ENCODE results near the gene ZNF324. TPM values are rescaled to one million over a fixed set of nuclear protein-coding genes. Genes with fewer than 3 reads are reported as not detected.
A peak's percentile ranks its signal among the peaks of the same experiment; 100 is the strongest.
"Not testable (repeated sequence)": the region's sequence is repeated elsewhere in the genome, so short reads cannot be mapped to it uniquely, and the experiment has no call there.

ZNF324 gene
- total RNA-seq, 1 donor from 2014 or later: 2.7 TPM

GRCh38 chr19:58470837-58471543 lies 4.1 kb downstream of the ZNF324 start:
- ATAC-seq; DNase-seq (ENCODE audit: low spot score): not testable (repeated sequence)

GRCh38 chr19:58471736-58472135 lies 4.9 kb downstream of the ZNF324 start:
- DNase-seq (ENCODE audit: low spot score) (no peak), ATAC-seq (no peak)

DNA sequence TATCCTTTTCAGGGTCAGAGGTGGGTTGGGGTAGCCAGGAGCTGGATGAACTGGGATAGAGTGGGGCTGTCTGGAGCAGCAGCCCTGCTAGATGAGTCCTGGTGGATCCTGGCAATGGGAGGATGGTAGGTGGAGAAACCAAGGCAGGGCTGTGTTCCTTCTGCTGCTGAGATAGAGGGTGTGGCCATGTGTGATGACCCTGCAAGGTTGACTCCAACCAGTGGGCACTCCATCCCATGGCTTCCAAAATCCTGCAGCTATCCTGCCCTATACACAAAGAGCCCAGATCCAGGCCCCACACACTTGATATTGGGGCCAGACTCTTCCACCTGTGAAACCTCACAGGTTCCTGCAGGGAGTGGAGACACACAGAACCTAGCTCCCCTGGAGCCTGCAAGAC lies 6.9 kb downstream of the ZNF324 start:
- DNase-seq (ENCODE audit: low spot score) (no peak), ATAC-seq (no peak)

DNA sequence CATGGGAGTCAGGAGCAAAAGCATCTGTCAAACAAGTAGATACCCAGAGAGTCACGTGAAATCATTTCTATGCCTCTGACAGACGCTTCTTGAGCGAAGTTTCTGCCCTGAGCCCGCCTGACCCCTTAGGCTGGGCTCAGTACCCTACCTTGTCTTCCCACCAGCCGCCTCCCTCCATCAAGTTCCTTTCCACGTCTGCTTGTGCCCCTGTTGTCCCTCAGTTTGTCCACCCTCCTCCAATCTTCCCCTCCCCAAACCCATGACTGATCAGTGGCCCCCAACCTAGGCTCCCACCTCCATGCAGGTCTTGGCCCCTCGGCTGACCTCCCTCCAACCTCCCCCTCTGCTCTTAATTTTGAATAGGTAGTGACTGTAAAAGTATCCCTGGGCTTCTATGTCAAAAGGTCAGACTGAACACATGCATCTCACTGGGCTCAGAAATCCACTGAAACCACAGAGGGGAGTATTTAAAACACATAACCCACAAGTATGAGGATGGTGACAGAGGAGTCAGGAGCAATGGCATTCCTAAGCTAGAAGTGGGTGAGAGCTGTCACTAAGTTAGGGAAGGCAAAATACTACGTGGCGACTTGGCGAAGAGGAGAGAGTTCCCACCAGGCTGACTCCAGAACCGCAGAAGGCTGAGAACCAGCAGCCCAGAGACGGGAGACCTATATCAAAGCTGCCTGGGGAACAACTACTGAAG lies 7.6 kb downstream of the ZNF324 start:
- ATAC-seq: no peak
- no peak for DNase-seq (ENCODE audit: low spot score)

- no peak for ATAC-seq
- no peak for DNase-seq (ENCODE audit: low spot score)
Measured at GRCh38 chr19:58474997-58475713, 8.3 kb downstream of the ZNF324 start.

GRCh38 chr19:58475714-58476497 lies 9.0 kb downstream of the ZNF324 start, which contains the start of gene ZNF446:
ZNF446 (plus strand) TSS chr19:58476352; CDS start chr19:58477219, 867 bp downstream.
- ATAC-seq (peak; percentile 83), DNase-seq (ENCODE audit: low spot score) (peak; percentile 97)

GRCh38 chr19:58476498-58477015 lies 9.7 kb downstream of the ZNF324 start:
- no peak for DNase-seq (ENCODE audit: low spot score)
- ATAC-seq: peak; percentile 21

DNA sequence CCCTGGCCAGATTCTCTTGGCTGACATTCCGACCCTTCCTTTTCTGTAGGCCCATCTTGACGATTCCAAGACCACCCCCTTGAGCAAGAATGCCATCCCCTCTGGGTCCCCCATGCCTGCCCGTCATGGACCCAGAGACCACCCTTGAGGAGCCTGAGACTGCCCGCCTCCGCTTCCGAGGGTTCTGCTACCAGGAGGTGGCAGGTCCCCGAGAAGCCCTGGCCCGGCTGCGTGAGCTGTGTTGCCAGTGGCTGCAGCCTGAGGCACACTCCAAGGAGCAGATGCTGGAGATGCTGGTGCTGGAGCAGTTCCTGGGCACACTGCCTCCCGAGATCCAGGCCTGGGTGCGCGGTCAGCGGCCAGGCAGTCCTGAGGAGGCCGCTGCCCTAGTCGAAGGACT lies 10.2 kb downstream of the ZNF324 start:
- ATAC-seq: no peak
- no peak for DNase-seq (ENCODE audit: low spot score)

DNA sequence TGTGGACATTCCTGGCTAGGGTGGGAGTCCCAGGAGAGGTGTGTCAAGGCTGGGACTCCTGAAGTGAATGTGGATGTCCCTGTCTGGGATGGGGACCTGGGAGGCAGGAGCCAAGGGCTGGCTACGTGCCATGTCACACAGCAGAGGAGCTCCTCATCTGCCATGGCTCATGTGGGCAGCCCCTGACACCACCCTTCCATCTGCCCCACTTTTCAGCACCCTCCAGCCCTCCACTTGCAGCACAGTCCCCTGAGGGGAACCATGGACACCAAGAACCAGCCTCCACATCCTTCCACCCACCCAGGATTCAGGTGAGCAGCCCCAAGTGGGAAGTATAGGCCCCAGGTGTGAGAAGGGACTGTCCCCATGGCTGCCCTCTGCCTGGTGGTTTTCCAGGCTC lies 11.0 kb downstream of the ZNF324 start:
- no peak for ATAC-seq
- DNase-seq (ENCODE audit: low spot score): no peak

- ATAC-seq (no peak), DNase-seq (ENCODE audit: low spot score) (no peak)
Measured at GRCh38 chr19:58479303-58479702, 12.4 kb downstream of the ZNF324 start.

DNA sequence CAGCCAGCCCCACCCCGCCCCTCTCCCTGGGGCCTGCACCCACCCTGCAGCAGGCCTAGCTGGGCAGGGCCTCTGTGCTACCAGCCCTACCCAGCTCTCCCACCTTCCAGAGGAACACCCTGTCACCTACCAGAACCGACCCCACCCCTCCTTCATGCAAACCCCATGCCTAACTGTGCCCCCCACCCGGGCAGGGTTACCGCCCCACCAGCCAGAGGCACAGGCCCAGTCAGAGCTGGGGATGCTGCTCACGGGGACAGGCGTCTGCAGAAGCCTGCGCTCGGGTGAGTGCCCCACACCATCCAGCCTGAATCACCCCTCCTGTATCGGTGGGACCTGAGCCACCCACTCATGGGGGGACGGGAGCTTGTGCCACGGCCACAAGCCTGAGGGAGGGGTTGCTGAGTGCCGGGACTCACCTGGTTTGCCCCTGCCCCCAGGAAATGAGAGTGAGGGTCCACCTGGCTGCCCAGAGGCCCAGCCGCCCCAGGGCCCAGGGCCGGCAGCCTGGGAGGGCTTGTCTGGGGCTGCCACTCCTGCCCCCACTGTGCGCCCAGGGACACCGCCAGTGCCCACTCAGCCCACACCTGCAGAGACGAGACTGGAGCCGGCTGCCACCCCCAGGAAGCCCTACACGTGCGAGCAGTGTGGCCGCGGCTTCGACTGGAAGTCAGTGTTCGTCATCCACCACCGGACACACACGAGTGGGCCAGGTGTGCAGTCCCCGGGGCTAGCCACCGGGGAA lies 13.0 kb downstream of the ZNF324 start:
- no peak for DNase-seq (ENCODE audit: low spot score)

GRCh38 chr19:58480481-58480830 lies 13.6 kb downstream of the ZNF324 start:
- ATAC-seq (no peak), DNase-seq (ENCODE audit: low spot score) (no peak)

More for the DNA sequence above, 13.0 kb downstream of the ZNF324 start:
- no peak for ATAC-seq

GRCh38 chr19:58480831-58481230 lies 14.0 kb downstream of the ZNF324 start:
- ATAC-seq (no peak), DNase-seq (ENCODE audit: low spot score) (no peak)

GRCh38 chr19:58482372-58482771 lies 15.5 kb downstream of the ZNF324 start:
- no peak for DNase-seq (ENCODE audit: low spot score)
- no peak for ATAC-seq

GRCh38 chr19:58483776-58484175 lies 16.9 kb downstream of the ZNF324 start:
- DNase-seq (ENCODE audit: low spot score): no peak
- ATAC-seq: no peak

DNA sequence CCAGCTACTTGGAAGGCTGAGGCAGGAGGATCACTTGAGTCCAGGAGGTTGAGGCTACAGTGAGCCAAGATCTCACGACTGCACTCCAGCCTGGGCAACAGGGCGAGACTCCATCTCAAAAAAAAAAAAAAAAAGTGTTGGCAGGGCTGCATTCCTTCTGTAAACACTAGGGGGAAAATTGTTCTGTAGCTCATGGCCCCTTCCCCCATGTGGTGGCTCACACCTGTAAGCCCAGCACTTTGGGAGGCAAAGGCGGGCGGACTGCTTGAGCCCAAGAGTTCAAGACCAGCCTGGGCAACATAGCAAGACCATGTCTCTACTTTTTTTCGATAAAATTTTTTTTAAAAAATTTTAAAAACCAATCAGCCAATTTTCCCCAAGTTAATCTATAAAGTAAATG lies 17.5 kb downstream of the ZNF324 start:
- not testable (repeated sequence) for ATAC-seq; DNase-seq (ENCODE audit: low spot score)

DNA sequence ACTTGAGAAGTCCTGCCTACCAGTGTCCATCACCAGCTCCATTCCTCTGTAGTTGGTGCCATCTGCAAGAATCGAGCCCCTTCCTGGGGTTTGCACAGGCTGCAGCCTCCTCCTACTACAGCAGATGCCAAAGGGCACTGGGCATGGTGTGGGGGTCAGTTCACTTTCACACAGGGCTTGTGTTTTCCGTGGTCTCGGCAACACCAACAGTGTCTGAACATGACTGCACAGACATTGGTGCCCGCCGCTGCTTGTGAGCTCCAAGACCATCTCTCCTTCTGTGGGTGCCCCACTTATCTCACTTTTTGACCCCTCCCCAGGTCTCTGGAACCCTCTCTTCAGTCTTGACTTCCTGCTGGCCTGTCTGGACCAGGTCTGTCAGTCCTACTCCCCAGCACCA lies 24.5 kb downstream of the ZNF324 start:
- DNase-seq (ENCODE audit: low spot score) (no peak), ATAC-seq (peak; percentile 6)

- DNase-seq (ENCODE audit: low spot score) (no peak), ATAC-seq (no peak)
Measured at GRCh38 chr19:58492265-58492664, 25.4 kb downstream of the ZNF324 start.

DNA sequence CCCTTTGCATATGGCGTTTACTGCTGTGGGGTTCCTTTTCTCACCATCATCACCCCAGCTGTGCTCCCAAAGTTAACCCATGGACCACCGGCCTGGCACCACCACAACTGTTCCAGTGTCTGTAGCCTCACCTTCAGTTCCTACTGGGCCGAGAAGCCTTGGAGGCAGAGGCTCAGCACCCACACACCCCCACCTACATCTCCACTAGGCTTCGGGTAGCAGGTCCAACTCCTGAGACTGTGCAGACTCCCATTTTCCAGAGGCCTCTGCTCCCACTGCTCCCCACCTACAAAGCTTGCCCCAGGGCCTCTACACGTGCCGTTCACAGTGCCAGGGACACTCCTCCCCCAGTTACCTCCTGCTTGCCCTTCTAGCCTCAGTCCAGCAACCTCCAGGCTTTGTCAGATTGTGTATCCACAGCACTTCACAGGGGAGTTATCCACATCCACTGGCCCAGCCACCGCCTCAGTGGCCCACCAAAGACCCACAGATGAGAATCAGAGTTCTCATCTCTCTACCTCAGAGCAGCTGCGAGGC lies 30.8 kb downstream of the ZNF324 start:
- ATAC-seq (peak; percentile 1), DNase-seq (ENCODE audit: low spot score) (peak; percentile 52)
